Astrocyte of the hippocampus (primary cell): ENCODE measurements around the gene UBE2D4.
A peak's percentile ranks its signal among the peaks of the same experiment; 100 is the strongest.
"Not testable (repeated sequence)": the region's sequence is repeated elsewhere in the genome, so short reads cannot be mapped to it uniquely, and the experiment has no call there.

ENCODE experiments used
- DNase-seq: peaks from one replicate; pipeline ENCODE4 v3.0.0; 2011; ENCODE audit warnings: low read depth, low spot score

UBE2D4 gene

DNA sequence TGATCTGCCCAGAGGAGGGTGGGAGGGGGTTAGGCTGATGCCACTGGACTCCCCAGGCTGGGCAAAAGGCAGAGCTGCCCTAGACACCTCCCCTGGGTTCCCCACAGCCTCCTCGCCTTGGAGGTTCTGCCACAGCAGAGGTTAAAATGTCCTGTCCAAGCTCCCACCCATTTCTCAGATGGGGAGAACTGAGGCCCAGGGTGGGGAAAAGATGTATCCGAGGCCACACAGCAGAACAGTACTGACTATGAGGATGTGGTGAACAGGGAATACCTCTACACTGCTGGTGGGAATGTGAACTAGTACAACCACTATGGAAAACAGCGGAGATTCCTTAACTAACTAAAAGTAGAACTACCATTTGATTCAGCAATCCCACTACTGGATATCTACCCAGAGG is 40.2 kb downstream of the UBE2D4 start:
- DNase-seq: not testable (repeated sequence)

- peak; percentile 15 for DNase-seq
These were observed 42.2 kb downstream of the UBE2D4 start for GRCh38 chr7:43968172-43969040.

DNA sequence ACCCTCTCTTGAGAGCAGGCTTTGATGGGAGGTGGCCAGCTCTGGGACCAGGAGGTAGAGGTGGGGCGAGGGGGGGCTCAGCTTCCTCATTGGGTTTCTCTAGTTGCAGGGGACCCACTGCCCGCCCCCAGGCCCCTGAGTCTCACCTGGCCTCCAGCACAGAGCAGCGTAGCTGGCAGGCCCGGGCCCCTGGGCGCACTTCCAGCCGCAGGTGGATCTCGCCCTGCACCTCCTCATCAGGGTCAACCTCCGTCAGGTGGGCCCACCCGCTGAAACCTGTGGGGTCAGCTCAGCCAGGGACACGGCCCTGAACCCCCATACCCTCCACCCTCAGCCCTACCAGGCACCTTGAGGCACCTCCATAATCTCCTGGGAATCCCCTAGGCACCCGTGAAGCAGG is 43.4 kb downstream of the UBE2D4 start:
- not testable (repeated sequence) for DNase-seq

- DNase-seq: not testable (repeated sequence)
These were observed 44.5 kb downstream of the UBE2D4 start for GRCh38 chr7:43970698-43971097.

DNA sequence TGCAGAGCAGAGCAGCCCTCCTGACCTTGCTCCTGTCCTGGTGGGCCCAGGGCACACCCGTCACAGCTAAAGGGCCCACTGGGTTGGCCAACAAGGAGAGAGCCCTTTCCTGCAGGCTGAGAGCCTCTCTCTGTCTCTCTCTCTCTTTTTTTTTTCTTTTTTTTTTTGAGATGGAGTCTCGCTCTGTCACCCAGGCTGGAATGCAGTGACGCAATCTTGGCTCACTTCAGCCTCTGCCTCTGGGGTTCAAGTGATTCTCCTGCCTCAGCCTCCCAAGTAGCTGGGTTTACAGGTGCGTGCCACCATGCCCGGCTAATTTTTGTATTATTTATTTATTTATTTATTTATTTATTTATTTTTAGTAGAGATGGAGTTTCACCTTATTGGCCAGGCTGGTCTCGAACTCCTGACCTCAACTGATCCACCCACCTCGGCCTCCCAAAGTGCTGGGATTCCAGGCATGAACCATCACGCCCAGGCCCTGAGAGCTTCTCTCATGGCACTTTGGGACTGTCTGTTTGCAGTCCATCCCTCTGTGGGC is 47.9 kb downstream of the UBE2D4 start:
- DNase-seq: not testable (repeated sequence)

DNA sequence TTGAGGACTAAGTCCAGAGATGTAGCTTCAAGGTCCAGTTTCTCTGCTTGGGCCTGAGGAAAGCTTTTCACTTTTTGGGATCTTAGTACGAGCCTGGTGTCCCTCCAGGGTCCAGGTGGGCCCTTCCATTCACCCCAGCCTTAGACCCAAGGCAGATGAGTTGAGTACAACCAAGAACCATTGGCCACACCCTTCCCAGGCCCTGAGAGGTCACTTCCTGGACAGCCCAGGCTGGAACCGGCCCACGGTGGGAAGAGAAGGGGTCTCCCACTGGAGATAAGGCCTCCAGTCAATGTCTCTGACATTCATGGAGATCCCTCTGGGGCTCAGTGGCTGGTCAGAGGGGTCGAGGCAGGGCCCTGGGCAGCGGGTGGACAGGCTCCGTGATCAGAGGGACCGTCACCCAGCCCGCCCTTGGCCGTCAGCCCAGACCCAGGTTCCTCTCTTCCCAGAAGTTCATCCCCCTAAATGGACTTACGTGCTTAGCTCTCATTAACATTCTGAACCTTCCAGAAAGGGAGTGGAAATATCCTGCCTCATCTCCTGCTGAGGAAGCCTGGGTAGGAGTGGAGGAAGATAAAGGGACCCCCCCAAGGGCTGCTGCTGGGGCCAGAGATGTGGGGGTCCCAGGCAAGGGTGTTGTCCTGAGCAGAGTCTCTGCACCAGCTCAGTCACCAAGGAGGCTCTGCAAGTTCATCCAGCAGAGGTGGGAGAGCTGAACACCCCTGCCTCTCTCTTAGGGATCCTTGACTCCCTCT is 48.7 kb downstream of the UBE2D4 start:
- DNase-seq: not testable (repeated sequence)

GRCh38 chr7:43977525-43977924 is 51.3 kb downstream of the UBE2D4 start:
- DNase-seq: no peak

DNA sequence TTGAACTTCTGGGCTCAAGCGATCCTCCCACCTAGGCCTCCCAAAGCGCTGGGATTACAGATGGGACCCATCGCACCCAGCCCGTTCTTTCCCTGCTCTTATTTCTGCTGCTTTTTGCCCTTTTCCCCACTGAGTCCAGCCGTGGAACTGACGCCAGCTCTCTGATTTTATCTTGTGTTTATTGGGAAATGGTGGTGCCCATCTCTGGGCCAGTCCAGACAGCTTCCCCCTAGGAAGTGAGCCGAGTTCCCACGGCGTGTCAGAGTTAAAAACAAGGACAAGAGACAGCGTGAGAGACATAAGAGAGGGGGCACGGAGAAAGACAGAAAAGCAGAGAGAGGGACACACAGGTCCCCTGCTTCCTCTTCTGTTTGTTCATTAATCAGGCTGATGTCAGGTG is 51.9 kb downstream of the UBE2D4 start:
- DNase-seq: not testable (repeated sequence)

DNA sequence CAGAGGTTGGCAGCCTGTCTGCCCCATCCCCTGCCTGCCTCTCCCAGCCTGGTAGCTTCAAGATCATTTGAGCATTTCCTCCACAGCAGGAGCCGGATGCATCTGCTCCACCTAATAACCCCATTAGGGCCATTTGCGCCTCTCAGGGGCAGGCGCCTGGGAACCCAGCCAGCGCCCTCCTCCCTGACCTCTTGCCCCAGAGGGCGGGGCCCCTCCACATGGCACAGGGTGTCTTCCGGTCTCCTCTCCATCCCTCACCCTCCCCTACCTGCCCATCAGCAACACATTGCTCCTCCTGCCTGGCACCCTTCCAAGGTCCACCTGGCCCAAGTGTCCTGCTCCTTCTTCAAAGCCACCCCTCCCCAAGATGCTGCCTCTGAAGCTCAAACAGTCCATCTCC is 56.6 kb downstream of the UBE2D4 start:
- not testable (repeated sequence) for DNase-seq

GRCh38 chr7:43983736-43984135 is 57.5 kb downstream of the UBE2D4 start:
- DNase-seq: not testable (repeated sequence)

- DNase-seq: peak; percentile 88
These were observed 59.9 kb downstream of the UBE2D4 start for GRCh38 chr7:43985904-43986864.

DNA sequence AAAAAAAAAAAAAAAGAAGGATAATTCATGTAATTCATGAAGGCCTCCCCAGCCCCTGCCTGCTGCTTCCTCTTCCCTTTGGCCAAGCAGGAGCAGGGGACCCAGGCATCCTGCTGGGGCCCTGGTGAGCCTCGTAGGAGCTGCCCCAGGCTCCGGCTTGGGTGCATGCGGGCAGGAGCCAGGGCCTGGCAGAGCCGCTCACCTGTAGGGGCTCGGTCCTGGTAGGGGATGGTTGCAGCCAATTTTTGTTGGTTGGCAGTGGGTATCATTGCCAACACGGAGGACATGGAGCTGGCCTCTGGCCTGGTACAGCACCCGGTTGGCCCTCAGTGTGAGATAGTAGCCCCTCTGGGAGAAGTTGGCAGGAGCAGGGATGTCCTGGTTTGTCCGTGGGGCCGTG is 61.2 kb downstream of the UBE2D4 start:
- not testable (repeated sequence) for DNase-seq

DNA sequence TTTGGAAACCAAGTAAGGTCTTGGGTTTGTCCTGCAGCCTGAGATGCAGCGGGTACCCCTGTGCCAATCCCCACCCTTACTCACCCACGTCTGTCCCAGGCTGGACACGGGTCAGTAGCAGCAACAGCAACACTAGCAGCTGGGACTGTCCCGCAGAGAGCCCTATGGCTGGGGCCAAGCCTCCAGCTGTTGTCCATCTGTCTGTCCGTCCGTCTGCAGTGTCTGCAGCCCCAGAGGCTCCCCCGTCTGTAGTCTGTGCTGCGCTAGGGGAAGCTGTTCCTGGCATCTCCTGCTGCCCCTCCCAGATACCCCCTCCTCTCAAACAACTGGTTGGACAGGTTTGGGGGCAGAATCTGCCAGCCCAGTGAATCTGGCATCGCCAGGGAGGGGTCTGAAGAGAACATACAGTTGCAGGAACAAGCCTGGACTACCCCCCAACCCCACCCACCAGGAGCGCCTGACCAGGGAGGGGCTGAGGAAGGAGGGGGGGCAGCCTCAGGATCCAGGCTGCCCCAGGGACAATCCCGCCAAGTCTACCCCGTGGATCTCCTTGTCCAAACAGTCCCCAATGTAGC is 63.9 kb downstream of the UBE2D4 start:
- DNase-seq: not testable (repeated sequence)

DNA sequence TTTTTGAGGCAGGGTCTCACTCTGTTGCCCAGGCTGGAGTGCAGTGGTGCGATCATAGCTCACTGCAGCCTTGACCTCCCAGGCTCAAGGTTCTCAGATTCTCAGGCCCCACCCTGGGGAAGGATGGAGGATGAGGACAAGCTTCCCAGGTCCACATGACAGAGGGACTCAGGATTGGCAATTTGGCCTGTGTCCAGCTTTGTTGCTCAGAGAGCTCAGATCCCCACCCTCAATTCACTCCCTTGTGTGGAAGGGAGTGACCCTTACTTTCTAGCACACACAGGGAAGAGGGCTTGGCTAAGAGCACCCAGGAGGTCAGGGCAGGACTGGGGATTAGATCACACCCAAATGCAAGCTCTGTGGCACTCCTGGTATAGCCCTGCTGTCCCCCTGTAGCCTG is 64.6 kb downstream of the UBE2D4 start:
- DNase-seq: not testable (repeated sequence)

- DNase-seq: peak; percentile 14
These were observed 66.7 kb downstream of the UBE2D4 start for GRCh38 chr7:43992896-43993295.

GRCh38 chr7:43994681-43995080 is 68.4 kb downstream of the UBE2D4 start:
- not testable (repeated sequence) for DNase-seq

GRCh38 chr7:43997532-43997931 is 71.3 kb downstream of the UBE2D4 start, which contains the start of gene SPDYE1:
Gene SPDYE1 (plus strand): TSS chr7:43997897. CDS start chr7:43999950, 2,053 bp downstream.
- DNase-seq: not testable (repeated sequence)
